ENCODE measurements around the gene TMEM9. TPM values are rescaled to one million over a fixed set of nuclear protein-coding genes. Genes with fewer than 3 reads are reported as not detected.

TMEM9 gene
- total RNA-seq, 1 experiment from 2014 or later, result 69.7 TPM

- DNase-seq (ENCODE audit: low spot score), result peak; percentile 56
- no peak for TF ChIP-seq EZH2 (IDR thresholded peaks at IDR 0.05; ENCODE audit: borderline replicate concordance, low read depth, low read length, poor library complexity, severe bottlenecking)
- TF ChIP-seq CTCF (conservative IDR thresholded peaks at IDR 0.05; ENCODE audit: low read depth, low read length), result peak; percentile 50; the same call in 1 of the 2 replicates
- Histone ChIP-seq H3K4me1 (ENCODE audit: insufficient read depth, low read length, poor library complexity, severe bottlenecking) (peaks cover 10% of the 10 kb centered on the region), H3K36me3 (ENCODE audit: insufficient read depth, low read length, poor library complexity, severe bottlenecking) (peaks cover 70% of the 10 kb centered on the region), H3K27ac (ENCODE audit: low read depth, low read length, poor library complexity, severe bottlenecking) (no peak overlapping the region), H3K27me3 (replicated peaks; ENCODE audit: insufficient read depth, low read depth, low read length, poor library complexity) (no peaks in the 10 kb centered on the region), H3K9me3 (ENCODE audit: low read depth, low read length, poor library complexity, severe bottlenecking) (no peaks in the 10 kb centered on the region), H3K4me3 (ENCODE audit: low read depth, low read length, poor library complexity, severe bottlenecking) (no peak overlapping the region)
- CTCF ChIA-PET, result interaction anchor here (0.6 to 1.0 kb wide), 3 partner anchors 73 to 286 kb away, joined by 3 to 4 read pairs (median 4); no protein-coding TSS in a partner anchor
- intact Hi-C loops (cut with micrococcal nuclease; ENCODE audit: unreplicated experiment), result loop anchor here (1.0 kb wide), 1 partner anchor 212 kb away; no protein-coding TSS in a partner anchor
- no TSS peak for BruUV-seq (replicated peaks)
- POLR2A ChIA-PET (ENCODE audit: low non-redundant PET), result no interaction called here
These were observed 4.9 kb downstream of the TMEM9 start for GRCh38 chr1:201149400-201149799.

DNA sequence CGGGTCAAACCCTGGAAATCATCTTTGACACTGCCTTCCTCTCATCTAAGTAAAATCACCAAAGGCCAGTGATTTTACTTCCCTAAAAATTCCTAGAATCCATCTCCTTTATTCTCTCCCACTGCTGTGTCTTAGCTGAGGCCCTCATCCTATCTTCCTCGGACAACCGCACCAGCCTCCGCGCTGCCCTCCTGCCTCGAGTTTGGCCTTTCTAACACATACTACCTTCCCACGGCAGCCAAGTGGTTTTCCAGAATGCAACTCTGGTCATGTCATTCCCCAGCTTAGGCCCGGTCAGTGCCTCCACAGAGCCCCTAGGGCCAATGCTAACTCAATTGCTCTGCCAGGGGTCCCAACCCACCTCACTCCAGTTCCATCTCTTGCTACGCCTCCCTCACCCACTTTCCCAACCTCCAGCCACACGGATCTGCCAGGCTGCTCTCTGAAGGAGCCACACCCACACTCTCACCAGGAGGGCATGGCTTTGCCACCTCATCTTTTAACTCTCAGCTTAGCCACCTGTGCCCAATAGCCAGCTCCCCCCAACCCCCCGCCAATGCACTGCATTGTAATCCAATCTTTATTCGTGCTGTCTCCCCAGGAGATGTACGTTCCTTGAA lies 6.8 kb downstream of the TMEM9 start:
- Histone ChIP-seq H3K27ac (ENCODE audit: low read depth, low read length, poor library complexity, severe bottlenecking) (no peak overlapping the region), H3K4me3 (ENCODE audit: low read depth, low read length, poor library complexity, severe bottlenecking) (no peak overlapping the region), H3K9me3 (ENCODE audit: low read depth, low read length, poor library complexity, severe bottlenecking) (no peaks in the 10 kb centered on the region), H3K36me3 (ENCODE audit: insufficient read depth, low read length, poor library complexity, severe bottlenecking) (peaks cover 89% of the 10 kb centered on the region), H3K4me1 (ENCODE audit: insufficient read depth, low read length, poor library complexity, severe bottlenecking) (no peaks in the 10 kb centered on the region), H3K27me3 (replicated peaks; ENCODE audit: insufficient read depth, low read depth, low read length, poor library complexity) (no peaks in the 10 kb centered on the region)
- TF ChIP-seq CTCF (conservative IDR thresholded peaks at IDR 0.05; ENCODE audit: low read depth, low read length), result no peak
- TF ChIP-seq EZH2 (IDR thresholded peaks at IDR 0.05; ENCODE audit: borderline replicate concordance, low read depth, low read length, poor library complexity, severe bottlenecking), result no peak
- intact Hi-C loops (cut with micrococcal nuclease; ENCODE audit: unreplicated experiment), result no loop called here
- DNase-seq (ENCODE audit: low spot score), result no peak
- ChIA-PET POLR2A (ENCODE audit: low non-redundant PET) (no interaction called here), CTCF (no interaction called here)
- no TSS peak for BruUV-seq (replicated peaks)

GRCh38 chr1:201146626-201147390 lies 7.5 kb downstream of the TMEM9 start:
- Histone ChIP-seq H3K27ac (ENCODE audit: low read depth, low read length, poor library complexity, severe bottlenecking) (no peak overlapping the region), H3K4me1 (ENCODE audit: insufficient read depth, low read length, poor library complexity, severe bottlenecking) (no peaks in the 10 kb centered on the region), H3K9me3 (ENCODE audit: low read depth, low read length, poor library complexity, severe bottlenecking) (no peaks in the 10 kb centered on the region), H3K27me3 (replicated peaks; ENCODE audit: insufficient read depth, low read depth, low read length, poor library complexity) (no peaks in the 10 kb centered on the region), H3K4me3 (ENCODE audit: low read depth, low read length, poor library complexity, severe bottlenecking) (no peak overlapping the region), H3K36me3 (ENCODE audit: insufficient read depth, low read length, poor library complexity, severe bottlenecking) (peaks cover 83% of the 10 kb centered on the region)
- CTCF ChIA-PET, result no interaction called here
- TF ChIP-seq CTCF (conservative IDR thresholded peaks at IDR 0.05; ENCODE audit: low read depth, low read length) (no peak), EZH2 (IDR thresholded peaks at IDR 0.05; ENCODE audit: borderline replicate concordance, low read depth, low read length, poor library complexity, severe bottlenecking) (no peak)
- POLR2A ChIA-PET (ENCODE audit: low non-redundant PET), result no interaction called here
- no peak for DNase-seq (ENCODE audit: low spot score)
- intact Hi-C loops (cut with micrococcal nuclease; ENCODE audit: unreplicated experiment), result no loop called here
- no TSS peak for BruUV-seq (replicated peaks)

Data from A673 (cell line).